ENCODE measurements around the gene PALMD. TPM values are rescaled to one million over a fixed set of nuclear protein-coding genes. Genes with fewer than 3 reads are reported as not detected.

Gene PALMD
- total RNA-seq, 1 experiment from 2014 or later, result 0.05 TPM

DNA sequence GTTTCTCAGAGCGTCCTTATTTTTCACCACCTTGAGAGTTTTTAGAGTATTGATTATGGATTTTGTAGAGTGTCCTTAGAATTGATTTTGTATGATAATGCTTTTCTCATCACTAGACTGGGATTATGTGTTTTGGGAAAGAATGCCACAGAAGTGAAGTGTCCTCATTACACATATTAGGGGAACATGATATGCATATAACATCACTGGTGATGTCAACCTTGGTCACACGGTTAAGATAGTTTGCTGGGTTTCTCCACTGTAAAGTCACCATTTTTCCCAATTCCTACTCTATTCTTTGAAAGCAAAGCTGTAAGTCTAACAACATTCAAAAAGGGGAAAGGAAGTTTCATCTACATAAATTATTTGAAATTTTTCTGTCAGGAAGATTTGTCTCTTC, 39.6 kb upstream of the PALMD start:
- DNase-seq (ENCODE audit: low read depth, low spot score) (no peak), ATAC-seq (no peak)
- BruUV-seq (replicated peaks), result no TSS peak
- Histone ChIP-seq H3K36me3 (ENCODE audit: control insufficient read depth, insufficient read depth, low read length) (no peaks in the 10 kb centered on the region), H3K27ac (ENCODE audit: low read length) (no peak overlapping the region), H3K4me1 (ENCODE audit: control insufficient read depth, insufficient read depth, low read length) (no peaks in the 10 kb centered on the region), H3K4me3 (ENCODE audit: low read depth in 2 of 2, low read length in 2 of 2) (no peak overlapping the region), H3K9me3 (ENCODE audit: control insufficient read depth, insufficient read depth, low read depth, low read length) (no peaks in the 10 kb centered on the region), H3K27me3 (ENCODE audit: control insufficient read depth, insufficient read depth, low read length) (no peaks in the 10 kb centered on the region)
- POLR2A ChIA-PET, result no interaction called here
- CTCF ChIA-PET, result no interaction called here
- in situ Hi-C loops (cut with HindIII; ENCODE audit: low pct_unique_long_range_greater_than_20kb, low sequenced_read_pairs), result no loop called here
- no peak for TF ChIP-seq POLR2AphosphoS5 (IDR thresholded peaks at IDR 0.05; ENCODE audit: low read depth, low read length)
- TF ChIP-seq, protein P1, sequence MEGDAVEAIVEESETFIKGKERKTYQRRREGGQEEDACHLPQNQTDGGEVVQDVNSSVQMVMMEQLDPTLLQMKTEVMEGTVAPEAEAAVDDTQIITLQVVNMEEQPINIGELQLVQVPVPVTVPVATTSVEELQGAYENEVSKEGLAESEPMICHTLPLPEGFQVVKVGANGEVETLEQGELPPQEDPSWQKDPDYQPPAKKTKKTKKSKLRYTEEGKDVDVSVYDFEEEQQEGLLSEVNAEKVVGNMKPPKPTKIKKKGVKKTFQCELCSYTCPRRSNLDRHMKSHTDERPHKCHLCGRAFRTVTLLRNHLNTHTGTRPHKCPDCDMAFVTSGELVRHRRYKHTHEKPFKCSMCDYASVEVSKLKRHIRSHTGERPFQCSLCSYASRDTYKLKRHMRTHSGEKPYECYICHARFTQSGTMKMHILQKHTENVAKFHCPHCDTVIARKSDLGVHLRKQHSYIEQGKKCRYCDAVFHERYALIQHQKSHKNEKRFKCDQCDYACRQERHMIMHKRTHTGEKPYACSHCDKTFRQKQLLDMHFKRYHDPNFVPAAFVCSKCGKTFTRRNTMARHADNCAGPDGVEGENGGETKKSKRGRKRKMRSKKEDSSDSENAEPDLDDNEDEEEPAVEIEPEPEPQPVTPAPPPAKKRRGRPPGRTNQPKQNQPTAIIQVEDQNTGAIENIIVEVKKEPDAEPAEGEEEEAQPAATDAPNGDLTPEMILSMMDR (IDR thresholded peaks at IDR 0.05), result no peak
- no peak for TF ChIP-seq TCF7L2 (IDR thresholded peaks at IDR 0.05; ENCODE audit: low read depth, low read length)
- no peak for TF ChIP-seq SIN3A (IDR thresholded peaks at IDR 0.05; ENCODE audit: borderline replicate concordance, insufficient read depth, low read depth, low read length)
- TF ChIP-seq, protein P2, sequence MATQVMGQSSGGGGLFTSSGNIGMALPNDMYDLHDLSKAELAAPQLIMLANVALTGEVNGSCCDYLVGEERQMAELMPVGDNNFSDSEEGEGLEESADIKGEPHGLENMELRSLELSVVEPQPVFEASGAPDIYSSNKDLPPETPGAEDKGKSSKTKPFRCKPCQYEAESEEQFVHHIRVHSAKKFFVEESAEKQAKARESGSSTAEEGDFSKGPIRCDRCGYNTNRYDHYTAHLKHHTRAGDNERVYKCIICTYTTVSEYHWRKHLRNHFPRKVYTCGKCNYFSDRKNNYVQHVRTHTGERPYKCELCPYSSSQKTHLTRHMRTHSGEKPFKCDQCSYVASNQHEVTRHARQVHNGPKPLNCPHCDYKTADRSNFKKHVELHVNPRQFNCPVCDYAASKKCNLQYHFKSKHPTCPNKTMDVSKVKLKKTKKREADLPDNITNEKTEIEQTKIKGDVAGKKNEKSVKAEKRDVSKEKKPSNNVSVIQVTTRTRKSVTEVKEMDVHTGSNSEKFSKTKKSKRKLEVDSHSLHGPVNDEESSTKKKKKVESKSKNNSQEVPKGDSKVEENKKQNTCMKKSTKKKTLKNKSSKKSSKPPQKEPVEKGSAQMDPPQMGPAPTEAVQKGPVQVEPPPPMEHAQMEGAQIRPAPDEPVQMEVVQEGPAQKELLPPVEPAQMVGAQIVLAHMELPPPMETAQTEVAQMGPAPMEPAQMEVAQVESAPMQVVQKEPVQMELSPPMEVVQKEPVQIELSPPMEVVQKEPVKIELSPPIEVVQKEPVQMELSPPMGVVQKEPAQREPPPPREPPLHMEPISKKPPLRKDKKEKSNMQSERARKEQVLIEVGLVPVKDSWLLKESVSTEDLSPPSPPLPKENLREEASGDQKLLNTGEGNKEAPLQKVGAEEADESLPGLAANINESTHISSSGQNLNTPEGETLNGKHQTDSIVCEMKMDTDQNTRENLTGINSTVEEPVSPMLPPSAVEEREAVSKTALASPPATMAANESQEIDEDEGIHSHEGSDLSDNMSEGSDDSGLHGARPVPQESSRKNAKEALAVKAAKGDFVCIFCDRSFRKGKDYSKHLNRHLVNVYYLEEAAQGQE (IDR thresholded peaks at IDR 0.05; ENCODE audit: insufficient read depth in 1 of 2, low read depth in 2 of 2, low read length in 1 of 2), result no peak
- intact Hi-C loops (cut with micrococcal nuclease; ENCODE audit: unreplicated experiment), result no loop called here

DNA sequence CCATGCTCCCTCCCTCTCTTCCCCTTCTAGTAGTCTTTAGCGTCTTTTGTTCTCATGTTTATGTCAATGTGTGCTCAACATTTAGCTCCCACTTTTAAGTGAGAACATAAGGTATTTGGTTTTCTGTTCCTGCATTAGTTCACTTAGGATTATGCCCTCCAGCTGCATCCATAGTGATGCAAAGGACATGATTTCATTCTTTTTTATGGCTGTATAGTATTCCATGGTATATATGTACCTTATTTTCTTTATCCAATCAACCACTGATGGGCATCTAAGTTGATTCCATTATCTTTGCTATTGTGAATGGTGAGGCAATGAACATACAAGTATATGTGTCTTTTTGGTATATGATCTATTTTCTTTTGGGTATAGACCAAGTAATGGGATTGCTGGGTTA, 38.3 kb upstream of the PALMD start:
- no peaks in the 10 kb centered on the region for H3K27me3 ChIP-seq (ENCODE audit: control insufficient read depth, insufficient read depth, low read length)
- ChIA-PET POLR2A (no interaction called here), CTCF (no interaction called here)
- in situ Hi-C loops (cut with HindIII; ENCODE audit: low pct_unique_long_range_greater_than_20kb, low sequenced_read_pairs), result no loop called here
- ATAC-seq, result no peak
- intact Hi-C loops (cut with micrococcal nuclease; ENCODE audit: unreplicated experiment), result no loop called here
- BruUV-seq (replicated peaks), result no TSS peak
- no peak for TF ChIP-seq SIN3A (IDR thresholded peaks at IDR 0.05; ENCODE audit: borderline replicate concordance, insufficient read depth, low read depth, low read length)
- TF ChIP-seq, protein P1 (IDR thresholded peaks at IDR 0.05), result no peak
- TF ChIP-seq, protein P2 (IDR thresholded peaks at IDR 0.05; ENCODE audit: insufficient read depth in 1 of 2, low read depth in 2 of 2, low read length in 1 of 2), result no peak
- H3K4me1 ChIP-seq (ENCODE audit: control insufficient read depth, insufficient read depth, low read length), result no peaks in the 10 kb centered on the region
- H3K27ac ChIP-seq (ENCODE audit: low read length), result no peak overlapping the region
- H3K4me3 ChIP-seq (ENCODE audit: low read depth in 2 of 2, low read length in 2 of 2), result no peak overlapping the region
- no peaks in the 10 kb centered on the region for H3K9me3 ChIP-seq (ENCODE audit: control insufficient read depth, insufficient read depth, low read depth, low read length)
- no peak for DNase-seq (ENCODE audit: low read depth, low spot score)
- no peaks in the 10 kb centered on the region for H3K36me3 ChIP-seq (ENCODE audit: control insufficient read depth, insufficient read depth, low read length)

Measured in Panc1 (cell line).